Trophoblast cell (in vitro differentiated cells and primary cell): Measurements from ENCODE around the gene PRPF6.
"Not testable (repeated sequence)": the region's sequence is repeated elsewhere in the genome, so short reads cannot be mapped to it uniquely, and the experiment has no call there.

ENCODE experiments used
- DNase-seq, 2 donors: peaks; one replicate each; pipeline ENCODE4 v3.0.0-alpha.2; 2016
- H2AFZ ChIP-seq: 2 replicates; pipeline ENCODE4 v1.6.1; 2013; ENCODE audit warnings: low read length, moderate library complexity, mild to moderate bottlenecking; ENCODE audit not compliant: insufficient read depth, poor library complexity
- H2AK5ac ChIP-seq: 2 replicates; pipeline ENCODE4 v1.6.1; 2013; ENCODE audit warnings: mild to moderate bottlenecking, low read length
- H2BK120ac ChIP-seq: 2 replicates; pipeline ENCODE4 v1.6.1; 2013; ENCODE audit warnings: low read length, mild to moderate bottlenecking, moderate library complexity; ENCODE audit not compliant: insufficient read depth, poor library complexity
- H2BK12ac ChIP-seq: 2 replicates; pipeline ENCODE4 v1.6.1; 2013; ENCODE audit warnings: mild to moderate bottlenecking, low read length, moderate library complexity
- H2BK5ac ChIP-seq: 2 replicates; pipeline ENCODE4 v1.6.1; 2013; ENCODE audit warnings: low read length, low read depth, moderate library complexity, mild to moderate bottlenecking; ENCODE audit not compliant: poor library complexity
- H3K14ac ChIP-seq: 2 replicates; pipeline ENCODE4 v1.6.1; 2013; ENCODE audit warnings: mild to moderate bottlenecking, low read length
- H3K18ac ChIP-seq: 2 replicates; pipeline ENCODE4 v1.6.1; 2013; ENCODE audit warnings: mild to moderate bottlenecking, low read length
- H3K23ac ChIP-seq: 2 replicates; pipeline ENCODE4 v1.6.1; 2013; ENCODE audit warnings: low read length
- H3K27ac ChIP-seq: 2 replicates; pipeline ENCODE4 v1.5.1; 2013; ENCODE audit warnings: low read depth, mild to moderate bottlenecking, inconsistent platforms, low read length, moderate library complexity
- H3K27me3 ChIP-seq: 2 replicates; pipeline ENCODE4 v1.6.1; 2013; ENCODE audit warnings: inconsistent platforms, mild to moderate bottlenecking, low read length, moderate library complexity; ENCODE audit not compliant: insufficient read depth
- H3K36me3 ChIP-seq, 2 experiments: 1 replicate in 1 of 2; 2 replicates in 1 of 2; pipeline ENCODE4 v1.6.1; 2013; ENCODE audit warnings: low read length in 2 of 2, mild to moderate bottlenecking in 2 of 2, moderate library complexity in 1 of 2; ENCODE audit not compliant: insufficient read depth in 2 of 2, control insufficient read depth in 1 of 2
- H3K4ac ChIP-seq: 2 replicates; pipeline ENCODE4 v1.6.1; 2013; ENCODE audit warnings: low read depth, mild to moderate bottlenecking, low read length, moderate library complexity
- H3K4me1 ChIP-seq, 2 experiments: 1 replicate in 1 of 2; 2 replicates in 1 of 2; pipeline ENCODE4 v1.6.1; 2013; ENCODE audit warnings: low read length in 2 of 2, mild to moderate bottlenecking in 2 of 2, moderate library complexity in 1 of 2; ENCODE audit not compliant: insufficient read depth in 2 of 2, control insufficient read depth in 1 of 2
- H3K4me2 ChIP-seq: 2 replicates; pipeline ENCODE4 v1.6.1; 2013; ENCODE audit warnings: inconsistent platforms, mild to moderate bottlenecking, low read length, moderate library complexity
- H3K4me3 ChIP-seq: 2 replicates; pipeline ENCODE4 v1.5.1; 2013; ENCODE audit warnings: mild to moderate bottlenecking, low read depth, low read length, inconsistent platforms
- H3K79me1 ChIP-seq: one replicate; pipeline ENCODE4 v1.6.1; 2013; ENCODE audit warnings: low read length
- H3K79me2 ChIP-seq: 2 replicates; pipeline ENCODE4 v1.6.1; 2013; ENCODE audit warnings: low read length, mild to moderate bottlenecking; ENCODE audit not compliant: control insufficient read depth, insufficient read depth, poor library complexity
- H3K9ac ChIP-seq: 2 replicates; pipeline ENCODE4 v1.6.1; 2013; ENCODE audit warnings: mild to moderate bottlenecking, low read length
- H3K9me3 ChIP-seq: 2 replicates; pipeline ENCODE4 v1.6.1; 2013; ENCODE audit warnings: low read depth, mild to moderate bottlenecking, control low read depth, inconsistent platforms, low read length; ENCODE audit not compliant: insufficient read depth
- H4K12ac ChIP-seq: 2 replicates; pipeline ENCODE4 v1.6.1; 2013; ENCODE audit warnings: low read depth, mild to moderate bottlenecking, low read length, moderate library complexity
- H4K8ac ChIP-seq: 2 replicates; pipeline ENCODE4 v1.6.1; 2013; ENCODE audit warnings: low read depth, mild to moderate bottlenecking, low read length, moderate library complexity
- H4K91ac ChIP-seq: one replicate; pipeline ENCODE4 v1.6.1; 2013; ENCODE audit warnings: low read depth, mild to moderate bottlenecking, low read length, moderate library complexity
- WGBS: extraction: QIAGEN DNeasy Blood & Tissue Kit; methylation state at CpG from one replicate; pipeline ENCODE4 v1.1.7; 2013; ENCODE audit warnings: missing lambda C conversion rate; ENCODE audit not compliant: insufficient read length, insufficient coverage; ENCODE audit errors: extremely low coverage; 5-methylcytosine and 5-hydroxymethylcytosine counted together

Gene PRPF6

GRCh38 chr20:64012385-64013154, 31.6 kb downstream of the PRPF6 start:
- not testable (repeated sequence) for H2BK5ac ChIP-seq, H3K79me1 ChIP-seq, H2BK120ac ChIP-seq, H3K18ac ChIP-seq, H3K4me2 ChIP-seq, H3K4me3 ChIP-seq, H4K12ac ChIP-seq, DNase-seq, H3K27me3 ChIP-seq, H4K91ac ChIP-seq, H3K9ac ChIP-seq, H4K8ac ChIP-seq, H3K27ac ChIP-seq, H3K23ac ChIP-seq, H2AK5ac ChIP-seq, H3K14ac ChIP-seq, H2AFZ ChIP-seq, H3K4ac ChIP-seq, H3K9me3 ChIP-seq, H2BK12ac ChIP-seq, H3K79me2 ChIP-seq, H3K4me1 ChIP-seq
- WGBS: no CpG with 5 or more reads among the region's 20 CpGs
- peaks cover 47 to 58% of the 10 kb centered on the region in 2 experiments for H3K36me3 ChIP-seq

DNA sequence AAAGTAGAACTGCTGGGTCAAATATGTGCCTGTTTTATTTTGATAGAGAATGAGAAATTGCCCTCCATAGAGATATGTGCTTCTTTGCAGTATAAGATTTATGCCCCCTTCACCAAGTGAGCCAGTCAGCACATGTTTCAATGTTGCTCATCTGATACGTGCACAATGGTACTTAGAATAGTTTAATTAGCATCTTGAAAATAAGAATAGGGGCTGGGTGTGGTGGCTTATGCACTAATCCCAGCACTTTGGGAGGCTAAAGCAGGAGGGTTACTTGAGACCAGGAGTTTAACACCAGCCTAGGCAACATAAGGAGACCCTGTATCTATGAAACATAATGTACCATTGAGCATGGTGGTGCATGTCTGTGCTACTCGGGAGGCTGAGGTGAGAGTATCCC, 34.7 kb downstream of the PRPF6 start:
- Histone ChIP-seq H2AFZ (no peak overlapping the region), H4K91ac (no peak overlapping the region), H3K4me2 (no peak overlapping the region), H2AK5ac (no peak overlapping the region), H3K23ac (no peak overlapping the region), H3K79me2 (no peaks in the 10 kb centered on the region), H3K18ac (no peak overlapping the region), H3K27ac (no peak overlapping the region), H3K9ac (no peak overlapping the region), H3K9me3 (peaks cover 7% of the 10 kb centered on the region), H3K36me3 (peaks cover 48 to 56% of the 10 kb centered on the region in 2 experiments), H2BK12ac (no peak overlapping the region), H3K27me3 (no peaks in the 10 kb centered on the region), H3K4me1 (peaks cover 0 to 4% of the 10 kb centered on the region in 2 experiments), H4K12ac (no peak overlapping the region), H2BK5ac (no peak overlapping the region), H3K79me1 (no peaks in the 10 kb centered on the region), H4K8ac (no peak overlapping the region), H3K4me3 (no peak overlapping the region), H3K14ac (no peak overlapping the region), H3K4ac (no peak overlapping the region), H2BK120ac (no peak overlapping the region)
- WGBS: no CpG with 5 or more reads among the region's 2 CpGs
- no peak for DNase-seq

DNA sequence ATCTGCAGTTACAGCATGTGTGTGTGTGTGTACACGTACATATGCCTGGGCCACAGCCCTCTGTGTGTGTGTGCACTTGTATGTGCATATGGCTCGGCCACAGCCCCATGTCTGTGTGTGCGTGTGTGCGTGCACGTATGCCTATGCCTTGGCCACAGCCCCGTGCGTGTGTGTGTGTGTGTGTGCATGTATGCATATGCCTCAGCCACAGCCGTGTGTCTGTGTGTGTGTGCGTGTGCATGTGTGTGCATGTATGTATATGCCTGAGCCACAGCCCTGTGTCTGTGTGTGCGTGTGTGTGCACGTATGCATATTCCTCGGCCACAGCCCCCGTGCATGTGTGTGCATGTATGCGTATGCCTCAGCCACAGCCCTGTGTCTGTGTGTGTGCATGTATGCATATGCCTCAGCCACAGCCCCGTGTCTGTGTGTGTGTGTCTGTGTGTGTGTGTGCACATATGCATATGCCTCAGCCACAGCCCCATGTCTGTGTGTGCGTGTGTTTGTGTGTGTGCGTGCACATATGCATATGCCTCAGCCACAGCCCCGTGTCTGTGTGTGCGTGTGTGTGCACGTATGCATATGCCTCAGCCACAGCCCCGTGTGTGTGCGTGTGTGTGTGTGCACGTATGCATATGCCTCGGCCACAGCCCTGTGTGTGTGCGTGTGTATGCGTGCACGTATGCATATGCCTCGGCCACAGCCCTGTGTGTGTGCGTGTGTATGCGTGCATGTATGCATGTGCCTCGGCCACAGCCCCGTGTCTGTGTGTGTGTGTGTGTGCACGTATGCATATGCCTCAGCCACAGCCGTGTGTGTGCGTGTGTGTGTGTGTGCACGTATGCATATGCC, 40.4 kb downstream of the PRPF6 start:
- Histone ChIP-seq H4K91ac (no peak overlapping the region), H3K27ac (no peak overlapping the region), H3K9ac (no peak overlapping the region), H2BK120ac (no peak overlapping the region), H3K4me3 (no peak overlapping the region), H3K36me3 (peaks cover 61 to 81% of the 10 kb centered on the region in 2 experiments), H4K8ac (no peak overlapping the region), H3K4ac (no peak overlapping the region), H3K79me2 (no peaks in the 10 kb centered on the region), H3K14ac (no peak overlapping the region), H2AK5ac (no peak overlapping the region), H3K9me3 (peaks cover 8% of the 10 kb centered on the region), H3K23ac (no peak overlapping the region), H2AFZ (no peak overlapping the region), H3K4me2 (no peak overlapping the region), H2BK5ac (no peak overlapping the region), H4K12ac (no peak overlapping the region), H3K4me1 (peaks cover 0 to 4% of the 10 kb centered on the region in 2 experiments), H2BK12ac (no peak overlapping the region), H3K18ac (no peak overlapping the region), H3K27me3 (no peaks in the 10 kb centered on the region), H3K79me1 (no peaks in the 10 kb centered on the region)
- no CpG with 5 or more reads among the region's 36 CpGs for whole genome bisulfite sequencing
- no peak for DNase-seq

DNA sequence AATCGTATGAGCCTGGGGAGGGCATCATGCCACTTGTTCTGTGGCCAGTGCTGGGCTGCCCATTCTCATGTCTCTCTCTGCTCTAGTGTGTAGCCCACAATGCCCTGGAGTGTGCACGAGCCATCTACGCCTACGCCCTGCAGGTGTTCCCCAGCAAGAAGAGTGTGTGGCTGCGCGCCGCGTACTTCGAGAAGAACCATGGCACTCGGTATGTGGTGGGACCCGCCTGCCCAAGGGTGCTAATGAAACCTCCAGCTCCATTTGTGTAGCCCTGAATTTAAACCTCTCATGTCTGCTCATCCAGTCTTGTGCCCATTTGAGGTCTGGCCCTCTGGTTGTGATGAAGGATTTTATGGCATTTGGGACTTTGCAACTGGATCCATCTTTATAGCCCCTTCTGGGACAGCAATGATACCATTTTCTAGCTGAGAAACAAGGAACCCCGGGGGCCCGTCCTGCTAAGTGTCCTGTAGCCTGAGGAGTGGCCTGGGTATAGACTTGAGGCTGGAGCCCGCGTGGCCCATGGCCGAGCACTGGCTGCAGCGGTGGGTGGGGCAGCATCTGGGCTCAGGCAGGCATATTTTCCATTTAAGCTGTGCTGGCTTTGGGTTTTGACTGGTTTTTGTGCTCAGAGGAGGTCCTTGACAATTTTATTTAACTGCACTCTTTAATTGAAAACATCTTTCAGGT, 41.9 kb downstream of the PRPF6 start:
- Histone ChIP-seq H4K91ac (no peak overlapping the region), H3K79me1 (no peaks in the 10 kb centered on the region), H2BK120ac (no peak overlapping the region), H3K9me3 (peaks cover 8% of the 10 kb centered on the region), H3K4me1 (peaks cover 4 to 11% of the 10 kb centered on the region in 2 experiments), H3K27me3 (no peaks in the 10 kb centered on the region), H4K12ac (no peak overlapping the region), H2BK5ac (no peak overlapping the region), H3K79me2 (no peaks in the 10 kb centered on the region), H3K23ac (no peak overlapping the region), H2BK12ac (no peak overlapping the region), H2AFZ (no peak overlapping the region), H2AK5ac (no peak overlapping the region), H3K4me2 (no peak overlapping the region), H3K9ac (no peak overlapping the region), H3K36me3 (peaks cover 65 to 85% of the 10 kb centered on the region in 2 experiments), H3K4ac (no peak overlapping the region), H3K14ac (no peak overlapping the region), H3K27ac (no peak overlapping the region), H3K4me3 (no peak overlapping the region), H3K18ac (no peak overlapping the region), H4K8ac (no peak overlapping the region)
- WGBS: no CpG with 5 or more reads among the region's 17 CpGs
- DNase-seq: no peak
